Measurements from ENCODE around the gene TECTA. TPM values are rescaled to one million over a fixed set of nuclear protein-coding genes. Genes with fewer than 3 reads are reported as not detected.

Gene TECTA
- total and polyA plus RNA-seq, 2 of the 8 experiments (the other 6 are each of a cell fraction or from before 2014, with no cell fraction given): 0.59 to 1.0 TPM

GRCh38 chr11:121157756-121158155 is 56.7 kb downstream of the TECTA start:
- ChIA-PET POLR2A (ENCODE audit: partially characterized antibody) (no interaction called here), CTCF (ENCODE audit: partially characterized antibody) (interaction anchor here (1.0 to 2.6 kb wide), 3 partner anchors 10 to 37 kb away, joined by 3 to 9 read pairs (median 4); no protein-coding TSS in a partner anchor)
- Histone ChIP-seq H3K27ac (ENCODE audit: low read depth, low read length) (no peak overlapping the region), H3K9me3 (ENCODE audit: insufficient read depth in 2 of 2, low read depth in 1 of 2, low read length in 1 of 2) (no peaks in the 10 kb centered on the region; a peak in 1 of 4 replicates), H4K91ac (replicated peaks; ENCODE audit: insufficient read length, low read length) (no peak overlapping the region), H2BK15ac (ENCODE audit: low read length) (no peak overlapping the region), H2AK5ac (ENCODE audit: low read depth, low read length) (no peak overlapping the region), H3K79me2 (ENCODE audit: control insufficient read depth in 1 of 2, insufficient read depth in 2 of 2, low read length in 2 of 2) (no peaks in the 10 kb centered on the region), H4K8ac (ENCODE audit: extremely low read depth, insufficient read depth, low read length) (no peak overlapping the region), H3K27me3 (replicated peaks in 1 of 4; ENCODE audit: control insufficient read depth in 3 of 4, extremely low read depth in 1 of 4, insufficient read depth in 3 of 4, low read length in 3 of 4) (no peaks in the 10 kb centered on the region; a peak in 1 of 7 replicates), H2BK5ac (ENCODE audit: low read depth, low read length) (no peak overlapping the region), H3K4me1 (replicated peaks in 1 of 4; ENCODE audit: control insufficient read depth in 3 of 4, insufficient read depth in 4 of 4, low read length in 3 of 4) (no peaks in the 10 kb centered on the region; a peak in 1 of 7 replicates), H2BK12ac (ENCODE audit: low read depth, low read length) (no peak overlapping the region), H4K5ac (ENCODE audit: insufficient read length, low read depth, low read length) (no peak overlapping the region), H4K20me1 (replicated peaks in 1 of 2; ENCODE audit: control insufficient read depth in 1 of 2, insufficient read depth in 2 of 2, low read length in 2 of 2) (no peaks in the 10 kb centered on the region), H3K14ac (ENCODE audit: insufficient read length) (no peak overlapping the region), H3K4me3 (ENCODE audit: extremely low read depth in 1 of 4, insufficient read depth in 2 of 4, low read depth in 3 of 4, low read length in 4 of 4) (no peak overlapping the region), H3K36me3 (ENCODE audit: control insufficient read depth in 2 of 4, insufficient read depth in 4 of 4, low read length in 3 of 4) (no peaks in the 10 kb centered on the region), H3K4ac (replicated peaks; ENCODE audit: insufficient read length, low read depth, low read length) (no peak overlapping the region), H3K23ac (ENCODE audit: insufficient read length) (no peak overlapping the region), H3K23me2 (ENCODE audit: low read depth, low read length) (no peaks in the 10 kb centered on the region), H3K9ac (replicated peaks in 1 of 4; ENCODE audit: extremely low read depth in 1 of 4, low read depth in 3 of 4, low read length in 3 of 4) (no peak overlapping the region), H2BK20ac (ENCODE audit: low read length) (no peak overlapping the region), H2BK120ac (replicated peaks; ENCODE audit: low read depth, low read length) (no peak overlapping the region), H3K56ac (replicated peaks; ENCODE audit: insufficient read length, low read depth, low read length) (no peak overlapping the region), H3K18ac (ENCODE audit: extremely low read depth, low read length) (no peak overlapping the region), H2AFZ (ENCODE audit: low read length) (no peak overlapping the region), H3K4me2 (ENCODE audit: insufficient read depth in 1 of 2, low read depth in 2 of 2, low read length in 2 of 2) (no peak overlapping the region), H3K79me1 (ENCODE audit: low read depth, low read length) (no peaks in the 10 kb centered on the region)
- no peak for TF ChIP-seq TAF1 (IDR thresholded peaks at IDR 0.05; ENCODE audit: low read depth, low read length)
- TF ChIP-seq ATF2 (IDR thresholded peaks at IDR 0.05; ENCODE audit: low read length): no peak
- TF ChIP-seq EP300 (IDR thresholded peaks at IDR 0.05; ENCODE audit: borderline replicate concordance in 1 of 2, low read depth in 2 of 2, low read length in 2 of 2): no peak
- no peak for TF ChIP-seq RNF2 (IDR thresholded peaks at IDR 0.05; ENCODE audit: borderline replicate concordance, low read depth, low read length, missing control alignments, poor library complexity, severe bottlenecking)
- no peak for TF ChIP-seq EZH2 (IDR thresholded peaks at IDR 0.05; ENCODE audit: low read depth, low read length, severe bottlenecking)
- TF ChIP-seq EGR1 (IDR thresholded peaks at IDR 0.05; ENCODE audit: borderline replicate concordance, low read depth, low read length): no peak
- TF ChIP-seq BACH1 (IDR thresholded peaks at IDR 0.05; ENCODE audit: low read length): no peak
- FAIRE-seq: no peak
- no peak for DNase-seq (ENCODE audit: low read depth in 1 of 2, low spot score in 2 of 2)
- WGBS, 2 experiments (ENCODE audit: extremely low coverage in 1 of 2, insufficient coverage in 1 of 2, insufficient read length in 1 of 2, insufficient replicate concordance in 2 of 2, low coverage in 1 of 2, low lambda C conversion rate in 2 of 2, missing lambda C conversion rate in 1 of 2): 94% methylated on average over 36 of the region's 36 CpGs; no CpG with 5 or more reads in 1 of the 2 experiments

All from H1 (cell line).